Placental pericyte (primary cell): Measurements from ENCODE around the gene C19orf85. TPM values are rescaled to one million over a fixed set of nuclear protein-coding genes. Genes with fewer than 3 reads are reported as not detected.

Experiments
- total RNA-seq: library from RNA; depleted of rRNA; stranded (reverse); fragments of >200 nt; gene quantifications from 2 replicates; pipeline ENCODE4 v1.2.3, GENCODE V29; 2012

Gene C19orf85
- total RNA-seq: not detected in 2 replicates

DNA sequence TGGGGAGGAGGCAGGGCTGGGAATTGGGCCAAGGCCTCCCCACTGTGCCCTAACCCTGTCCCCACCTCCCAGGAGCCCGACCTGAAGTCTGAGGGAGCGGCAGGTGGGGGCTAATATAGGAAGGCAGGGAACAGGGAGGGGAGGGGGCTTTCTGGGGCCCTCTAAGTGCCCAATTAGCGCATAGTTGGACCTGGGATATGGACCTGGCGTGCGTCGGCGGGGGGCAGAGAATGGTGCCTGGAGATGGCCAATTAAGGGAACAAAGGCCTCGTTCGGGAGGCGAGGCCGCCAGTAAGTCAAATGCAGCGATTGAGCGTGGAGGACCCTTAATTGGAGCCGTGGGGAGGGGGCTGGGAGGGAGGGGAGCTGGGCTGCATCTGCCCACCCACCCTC, at the start of gene C19orf85:
Gene C19orf85, minus strand, starts transcription at position 90 of the 393 bp plus-strand sequence. CDS start 197 bp downstream, outside the sequence.

DNA sequence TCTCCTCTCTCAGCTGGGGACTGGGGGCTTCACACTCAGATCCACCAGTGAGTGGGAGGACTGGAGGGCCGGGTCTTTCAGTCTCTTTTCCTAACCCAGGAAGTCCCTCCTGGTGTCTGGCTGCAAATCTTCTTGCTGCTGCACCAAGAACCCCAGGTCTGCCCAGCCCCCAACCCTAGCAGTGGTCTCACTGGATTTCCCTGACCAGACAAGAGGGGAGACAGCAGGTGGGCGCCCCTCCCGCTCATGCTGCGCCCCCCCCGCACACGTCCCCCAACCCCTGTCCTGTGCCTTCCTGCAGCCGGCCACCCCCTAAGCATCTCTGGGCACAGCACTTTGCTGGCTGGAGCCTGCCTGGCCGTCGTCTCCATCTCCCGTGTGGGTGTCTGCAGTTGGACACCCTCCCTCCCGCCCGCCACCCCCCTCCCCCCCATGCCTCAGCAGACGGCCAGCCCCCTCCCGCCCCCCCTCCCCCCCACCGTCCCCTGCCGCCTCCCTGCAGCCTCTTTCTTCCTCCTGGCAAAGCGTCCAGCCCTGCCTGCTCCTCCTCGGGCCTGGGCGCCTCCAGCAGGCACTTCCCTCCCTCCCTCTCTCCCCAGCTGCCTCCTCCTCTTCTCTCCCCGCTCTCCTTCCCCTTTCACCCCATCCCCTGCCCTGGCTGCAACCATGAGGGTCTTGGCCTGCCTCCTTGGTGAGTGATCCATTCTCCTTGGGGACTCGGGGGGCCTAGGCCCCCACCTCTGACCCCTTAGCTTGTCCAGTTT, 23.6 kb upstream of the C19orf85 start, which contains the start of gene SSC5D:
Gene SSC5D, plus strand, starts transcription at position 513 of the 764 bp plus-strand sequence. Its CDS starts 154 bp downstream, at position 667.

DNA sequence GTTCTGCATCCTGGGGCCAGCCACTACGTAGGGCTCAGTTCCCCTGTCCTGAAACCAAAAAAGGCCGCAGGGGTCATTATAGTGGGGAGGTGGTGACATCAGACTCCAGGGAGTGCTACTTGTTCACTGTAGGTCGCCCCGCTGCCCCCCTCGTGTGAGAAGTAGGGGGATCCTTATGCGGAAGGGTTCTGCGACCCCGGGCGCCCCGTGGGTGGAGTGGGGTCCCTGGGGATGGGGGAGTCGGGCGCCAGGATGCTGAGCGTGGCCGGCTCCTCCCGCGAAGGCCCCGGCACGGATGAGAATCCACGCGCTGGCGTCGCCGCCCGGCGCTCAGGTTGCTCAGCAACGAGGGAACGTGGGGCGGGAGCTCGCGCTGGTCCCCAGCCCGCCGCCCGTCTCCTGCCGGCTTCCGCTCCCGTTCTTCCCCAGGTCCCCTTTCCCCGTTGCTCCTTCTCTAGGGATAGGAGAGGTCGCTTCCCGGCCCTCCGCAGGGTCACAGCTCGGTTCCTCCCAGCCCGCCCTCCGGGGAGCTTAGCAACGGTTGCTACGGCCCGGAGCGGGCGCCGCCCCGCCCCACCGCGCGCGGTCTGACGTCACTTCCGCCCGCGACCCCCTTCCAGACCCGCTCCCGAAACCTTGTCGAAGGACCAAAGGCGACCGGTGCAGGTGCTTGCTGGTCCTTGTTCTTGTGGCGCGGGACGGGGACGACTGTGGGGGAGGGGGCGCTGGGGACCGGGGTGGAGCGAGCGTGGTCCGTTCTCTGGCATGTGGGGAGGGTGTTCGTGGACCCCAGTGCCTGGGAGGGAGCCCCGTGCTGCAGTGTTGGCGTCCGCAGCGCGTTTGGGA, 20.3 kb upstream of the C19orf85 start, which contains the start of gene NAT14:
Gene NAT14, plus strand, starts transcription at position 596 of the 846 bp plus-strand sequence. CDS start 521 bp downstream, outside the sequence.

DNA sequence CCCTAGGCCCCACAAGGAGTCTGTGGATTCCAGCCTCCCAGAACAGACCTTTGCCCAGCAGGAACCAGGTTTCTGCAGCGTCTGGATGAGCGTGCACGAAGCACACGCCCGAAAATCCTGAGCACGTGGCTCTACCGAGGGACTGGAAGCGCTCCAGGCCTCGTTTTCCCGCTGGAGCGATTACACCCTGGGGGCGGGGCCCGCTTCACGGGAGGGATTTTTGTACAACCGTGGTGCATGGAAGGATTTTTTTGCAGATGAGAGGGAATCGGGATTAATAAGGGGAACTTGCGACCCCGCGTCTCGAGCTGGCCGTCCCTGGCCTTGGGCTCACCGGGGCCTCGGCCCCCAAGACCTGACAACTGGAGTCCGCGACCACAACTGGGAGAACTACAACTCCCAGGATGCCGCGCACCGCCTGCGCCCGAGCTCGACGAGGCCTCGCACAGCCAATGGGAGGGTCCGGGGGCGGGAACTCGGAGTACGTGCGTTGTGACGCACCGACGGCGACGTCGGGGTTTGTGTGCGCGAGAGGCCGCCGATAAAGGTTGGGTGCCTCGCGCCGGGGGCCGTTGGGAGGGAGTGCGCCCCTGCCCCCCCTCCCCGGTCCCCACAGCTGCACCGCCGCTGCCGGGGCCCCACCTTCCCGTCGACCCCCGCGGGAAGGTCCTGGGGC, 11.7 kb upstream of the C19orf85 start, which contains the start of gene ZNF628:
Gene ZNF628, plus strand, starts transcription at position 518 of the 676 bp plus-strand sequence. CDS start 3,294 bp downstream, outside the sequence.

DNA sequence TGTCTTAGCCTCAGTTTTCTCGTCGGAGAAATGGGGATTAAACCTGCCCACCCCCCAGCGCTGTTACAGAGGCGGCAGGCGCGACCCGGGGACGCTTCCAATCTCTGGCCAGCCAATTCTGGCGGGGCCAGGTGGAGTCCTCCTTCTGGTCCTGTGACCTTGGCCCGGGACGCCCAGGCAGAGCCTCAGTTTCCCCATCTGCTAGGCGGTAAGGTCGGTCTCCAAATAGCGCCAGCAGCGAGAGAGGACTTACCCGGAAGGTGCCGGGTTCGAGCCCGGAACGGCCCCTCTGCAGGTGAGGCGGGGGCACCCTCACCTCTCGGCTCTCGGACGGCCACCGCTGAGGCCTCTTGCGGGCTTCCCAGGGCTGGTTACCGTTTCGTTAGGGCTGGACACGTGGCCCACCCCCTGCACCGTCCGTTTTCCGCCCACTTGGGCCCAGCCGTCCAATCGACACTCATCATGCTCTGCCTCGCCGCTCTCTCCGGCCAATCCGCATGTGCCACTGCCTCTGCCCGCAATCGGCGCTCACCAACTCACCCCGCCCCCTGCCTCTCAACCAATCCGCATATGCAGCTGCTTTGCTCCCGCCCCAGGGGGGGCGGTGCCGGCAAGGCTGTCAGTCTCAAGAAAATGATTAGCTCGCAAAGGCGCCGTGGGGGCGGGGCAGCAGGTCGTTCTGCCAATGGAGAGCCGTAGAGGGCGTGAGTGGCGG, 3.1 kb downstream of the C19orf85 start, which contains the start of gene ISOC2:
Gene ISOC2, minus strand, starts transcription at position 384 of the 715 bp plus-strand sequence. CDS start 5,156 bp downstream, outside the sequence.

DNA sequence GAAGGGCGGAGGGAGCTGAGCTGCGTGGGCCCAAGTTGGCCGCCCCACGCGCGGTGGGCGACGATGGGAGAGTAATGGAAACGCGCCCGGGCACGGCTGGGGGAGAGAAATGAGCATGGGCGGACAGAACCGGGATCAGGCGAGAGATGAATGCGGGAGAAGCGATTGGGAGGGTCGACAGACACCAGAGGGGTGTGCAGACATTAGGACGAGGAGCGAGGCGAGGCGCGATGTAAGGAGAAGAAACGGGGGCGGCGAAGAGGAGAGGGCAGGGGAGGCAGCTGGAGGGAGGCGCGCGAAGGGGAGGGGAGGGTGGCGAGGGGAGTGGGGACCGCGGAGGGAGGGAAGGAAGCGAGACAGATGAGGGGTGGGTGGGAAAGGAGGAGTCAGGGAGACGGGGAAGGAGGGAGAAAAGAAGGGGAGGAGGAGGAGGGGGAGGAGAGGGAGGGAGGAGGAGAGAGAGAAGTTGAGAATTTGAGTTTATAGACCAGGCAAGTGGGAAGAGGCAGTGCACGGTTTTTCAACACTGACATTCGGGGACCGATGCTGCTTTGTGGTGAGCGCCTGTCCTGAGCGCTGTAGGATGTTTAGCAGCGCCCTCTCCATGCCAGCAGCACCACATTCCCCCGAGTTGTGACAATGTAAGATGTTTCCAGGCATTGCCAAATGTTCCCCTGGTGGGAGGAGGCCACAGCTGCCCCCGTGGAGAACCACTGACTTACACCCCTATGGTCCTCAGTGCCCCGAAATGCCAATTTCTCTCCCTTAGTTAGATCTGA, 21.3 kb downstream of the C19orf85 start, which contains the start of gene SHISA7:
Gene SHISA7, minus strand, starts transcription at position 256 of the 779 bp plus-strand sequence. CDS start 437 bp downstream, outside the sequence.

Other genes starting within 250 kb of the C19orf85 start
- 1.9 and 2.6 TPM in 2 replicates for gene TMEM86B, start 236.0 kb downstream of the C19orf85 start, total RNA-seq
- gene PPP6R1, start 205.7 kb downstream of the C19orf85 start, total RNA-seq: 58.9 and 69.9 TPM in 2 replicates
- gene HSPBP1, start 184.6 kb downstream of the C19orf85 start, total RNA-seq: 41.1 and 41.9 TPM in 2 replicates
- 1.7 and 3.5 TPM in 2 replicates for gene BRSK1, start 180.8 kb downstream of the C19orf85 start, total RNA-seq
- not detected in 2 replicates for gene TMEM150B, start 139.4 kb downstream of the C19orf85 start, total RNA-seq
- gene KMT5C, start 124.9 kb downstream of the C19orf85 start, total RNA-seq: 7.9 and 9.6 TPM in 2 replicates
- gene COX6B2, start 110.0 kb downstream of the C19orf85 start, total RNA-seq: 0.14 and 0.22 TPM in 2 replicates
- gene GARIN5B, start 101.5 kb downstream of the C19orf85 start, total RNA-seq: not detected in 2 replicates
- 15.1 and 82.0 TPM in 2 replicates for gene IL11, start 94.3 kb downstream of the C19orf85 start, total RNA-seq
- not detected in 2 replicates for gene TMEM190, start 87.9 kb downstream of the C19orf85 start, total RNA-seq
- 1.4 TPM in 1 of 2 replicates, not detected in the other for gene TMEM238, start 80.5 kb downstream of the C19orf85 start, total RNA-seq
- 301 and 1,049 TPM in 2 replicates for gene RPL28, start 78.8 kb downstream of the C19orf85 start, total RNA-seq
- gene UBE2S, start 57.0 kb downstream of the C19orf85 start, total RNA-seq: 40.5 and 198 TPM in 2 replicates
- not detected in 2 replicates for gene SHISA7, start 21.5 kb downstream of the C19orf85 start, total RNA-seq
- gene ISOC2, start 3.1 kb downstream of the C19orf85 start, total RNA-seq: 50.8 and 116 TPM in 2 replicates
- 3.3 and 3.9 TPM in 2 replicates for gene ZNF628, start 11.9 kb upstream of the C19orf85 start, total RNA-seq
- 17.5 and 19.3 TPM in 2 replicates for gene NAT14, start 20.4 kb upstream of the C19orf85 start, total RNA-seq
- gene SSC5D, start 23.7 kb upstream of the C19orf85 start, total RNA-seq: 3.1 and 24.2 TPM in 2 replicates
- gene SBK2, start 72.4 kb upstream of the C19orf85 start, total RNA-seq: not detected in 2 replicates
- gene SBK3, start 80.8 kb upstream of the C19orf85 start, total RNA-seq: not detected in 2 replicates
- 6.7 and 9.0 TPM in 2 replicates for gene ZNF579, start 116.1 kb upstream of the C19orf85 start, total RNA-seq
- 4.2 and 5.6 TPM in 2 replicates for gene FIZ1, start 134.8 kb upstream of the C19orf85 start, total RNA-seq
- 9.6 and 13.3 TPM in 2 replicates for gene ZNF524, start 135.5 kb upstream of the C19orf85 start, total RNA-seq
- gene ZNF865, start 140.9 kb upstream of the C19orf85 start, total RNA-seq: 2.4 and 2.6 TPM in 2 replicates
- 4.9 and 7.0 TPM in 2 replicates for gene ZNF784, start 159.8 kb upstream of the C19orf85 start, total RNA-seq
- gene ZNF580, start 176.3 kb upstream of the C19orf85 start, total RNA-seq: 8.2 and 9.0 TPM in 2 replicates
- gene ZNF581, start 178.9 kb upstream of the C19orf85 start, total RNA-seq: 13.5 and 22.1 TPM in 2 replicates
- gene CCDC106, start 183.5 kb upstream of the C19orf85 start, total RNA-seq: 7.7 and 16.6 TPM in 2 replicates
- 146 and 147 TPM in 2 replicates for gene U2AF2, start 190.3 kb upstream of the C19orf85 start, total RNA-seq
- gene EPN1, start 210.5 kb upstream of the C19orf85 start, total RNA-seq: 87.8 and 104 TPM in 2 replicates